Coronary artery (tissue), 2 donors: ENCODE results near the gene DRP2.
A peak's percentile ranks its signal among the peaks of the same experiment; 100 is the strongest.

Experiments
- DNase-seq: peaks from one replicate; pipeline ENCODE4 v3.0.0-alpha.2; 2017; ENCODE audit warnings: low spot score
- H3K27ac ChIP-seq, 2 donors: fragments of 200-600 bp; sonication (generic); one replicate each; pipeline ENCODE4 v1.5.1; 2016 to 2019
- H3K4me3 ChIP-seq: fragments of 200-600 bp; sonication (generic); 2 replicates; pipeline ENCODE4 v1.5.1; 2016; ENCODE audit warnings: mild to moderate bottlenecking, moderate library complexity
- TF ChIP-seq, protein P1 (sequence below): fragments of 200-600 bp; sonication (generic); IDR thresholded peaks from one replicate; pipeline ENCODE4 v1.5.1; 2019; ENCODE audit warnings: antibody characterized with exemption

DRP2 gene

DNA sequence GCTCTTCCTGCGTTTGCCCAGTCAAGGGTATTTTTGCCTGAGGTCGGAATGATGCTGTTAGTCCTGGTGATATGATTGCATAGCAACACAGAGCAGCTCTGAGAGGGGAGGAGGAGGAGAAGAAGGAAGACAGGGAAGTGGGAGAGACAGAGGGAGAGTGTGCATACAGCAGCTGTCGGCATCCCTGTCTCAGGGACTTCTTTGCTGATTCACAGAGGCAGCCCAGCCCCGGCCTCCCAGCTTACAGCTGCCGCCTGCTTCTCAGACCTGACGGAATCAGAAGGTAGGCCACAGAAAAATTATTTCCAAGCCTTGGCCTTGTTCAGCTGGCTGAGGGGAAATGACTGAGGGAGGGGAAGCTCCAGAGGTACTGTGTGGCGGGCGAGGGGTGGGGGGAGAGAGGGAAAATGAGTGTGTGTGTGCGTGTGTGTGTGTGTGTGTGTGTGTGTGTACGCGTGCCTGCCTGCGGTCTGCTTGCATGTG, 319 bp downstream of the DRP2 start:
- DNase-seq: no peak
- Histone ChIP-seq H3K27ac (no peak overlapping the region), H3K4me3 (peak overlapping the region; percentile 28)
- TF ChIP-seq, protein P1, sequence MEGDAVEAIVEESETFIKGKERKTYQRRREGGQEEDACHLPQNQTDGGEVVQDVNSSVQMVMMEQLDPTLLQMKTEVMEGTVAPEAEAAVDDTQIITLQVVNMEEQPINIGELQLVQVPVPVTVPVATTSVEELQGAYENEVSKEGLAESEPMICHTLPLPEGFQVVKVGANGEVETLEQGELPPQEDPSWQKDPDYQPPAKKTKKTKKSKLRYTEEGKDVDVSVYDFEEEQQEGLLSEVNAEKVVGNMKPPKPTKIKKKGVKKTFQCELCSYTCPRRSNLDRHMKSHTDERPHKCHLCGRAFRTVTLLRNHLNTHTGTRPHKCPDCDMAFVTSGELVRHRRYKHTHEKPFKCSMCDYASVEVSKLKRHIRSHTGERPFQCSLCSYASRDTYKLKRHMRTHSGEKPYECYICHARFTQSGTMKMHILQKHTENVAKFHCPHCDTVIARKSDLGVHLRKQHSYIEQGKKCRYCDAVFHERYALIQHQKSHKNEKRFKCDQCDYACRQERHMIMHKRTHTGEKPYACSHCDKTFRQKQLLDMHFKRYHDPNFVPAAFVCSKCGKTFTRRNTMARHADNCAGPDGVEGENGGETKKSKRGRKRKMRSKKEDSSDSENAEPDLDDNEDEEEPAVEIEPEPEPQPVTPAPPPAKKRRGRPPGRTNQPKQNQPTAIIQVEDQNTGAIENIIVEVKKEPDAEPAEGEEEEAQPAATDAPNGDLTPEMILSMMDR: no peak

DNA sequence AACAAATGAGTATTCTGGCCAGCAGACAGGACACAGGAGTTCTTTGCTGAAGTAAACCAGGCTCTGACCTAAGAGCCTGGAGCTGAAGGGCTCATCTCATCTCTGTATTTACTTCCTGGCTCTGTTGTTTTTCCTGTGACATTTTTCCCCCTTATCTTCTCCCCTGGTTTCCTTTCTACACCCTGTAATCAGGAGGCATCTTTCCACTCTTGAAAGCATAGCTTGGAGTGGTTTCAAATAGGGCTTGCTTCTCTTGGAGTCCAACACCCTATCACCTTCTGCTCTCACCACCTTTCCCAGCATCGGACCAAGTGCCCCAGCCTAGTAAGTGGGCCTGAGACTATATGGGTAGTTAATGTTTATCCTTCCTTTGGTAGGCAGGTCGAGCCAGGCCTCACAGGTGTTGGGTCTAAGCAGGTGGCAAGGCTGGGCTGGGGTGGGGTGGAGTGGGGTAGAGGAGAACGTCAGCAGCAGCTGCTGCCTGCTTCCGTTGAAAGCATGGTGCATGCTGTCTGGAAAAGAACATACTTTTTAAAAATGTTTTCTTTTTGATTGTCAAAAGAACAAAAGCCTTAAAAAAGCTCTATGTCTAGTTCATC, 1.2 kb downstream of the DRP2 start:
- no peak overlapping the region for H3K4me3 ChIP-seq
- DNase-seq: no peak
- TF ChIP-seq, protein P1: no peak
- no peak overlapping the region for H3K27ac ChIP-seq

DNA sequence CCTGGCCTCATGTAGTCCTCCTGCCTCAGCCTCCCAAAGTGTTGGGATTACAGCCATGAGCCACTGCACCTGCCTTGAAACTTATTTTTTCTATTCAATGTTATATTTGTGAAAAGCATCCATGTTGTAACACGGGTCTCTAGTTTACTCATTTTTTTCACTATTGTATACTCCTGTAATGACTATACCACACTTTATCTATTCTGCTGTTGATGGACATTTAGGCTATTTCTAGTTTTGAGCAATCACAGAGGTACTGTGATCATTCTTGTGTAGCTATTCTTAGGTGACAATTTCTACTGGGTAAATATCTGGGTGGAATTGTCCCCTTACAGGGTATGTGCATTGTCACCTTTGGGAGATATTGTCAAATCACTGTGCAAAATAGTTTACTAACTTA, 3.6 kb downstream of the DRP2 start:
- H3K27ac ChIP-seq: no peak overlapping the region
- H3K4me3 ChIP-seq: no peak overlapping the region
- TF ChIP-seq, protein P1: no peak
- no peak for DNase-seq

DNA sequence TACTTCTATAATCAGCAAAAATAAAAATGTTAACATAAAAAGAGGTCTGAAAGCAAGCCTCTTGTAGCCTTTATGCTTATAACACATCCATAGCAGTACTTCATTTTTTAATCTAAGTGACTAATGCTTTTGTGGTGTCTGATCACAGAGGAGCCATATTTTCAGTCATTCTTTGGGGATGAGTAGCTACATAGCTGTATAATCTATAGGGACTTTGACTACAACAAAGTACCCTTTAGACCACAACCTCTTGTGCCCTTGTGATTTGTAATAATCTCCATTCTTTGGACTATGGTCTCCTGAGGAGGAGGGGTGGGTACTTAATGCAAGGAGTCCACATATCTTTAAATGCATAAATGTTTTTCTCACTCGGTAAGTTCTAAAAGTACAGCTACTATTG, 9.6 kb downstream of the DRP2 start:
- no peak for DNase-seq
- H3K27ac ChIP-seq: no peak overlapping the region
- H3K4me3 ChIP-seq: no peak overlapping the region
- TF ChIP-seq, protein P1: no peak

DNA sequence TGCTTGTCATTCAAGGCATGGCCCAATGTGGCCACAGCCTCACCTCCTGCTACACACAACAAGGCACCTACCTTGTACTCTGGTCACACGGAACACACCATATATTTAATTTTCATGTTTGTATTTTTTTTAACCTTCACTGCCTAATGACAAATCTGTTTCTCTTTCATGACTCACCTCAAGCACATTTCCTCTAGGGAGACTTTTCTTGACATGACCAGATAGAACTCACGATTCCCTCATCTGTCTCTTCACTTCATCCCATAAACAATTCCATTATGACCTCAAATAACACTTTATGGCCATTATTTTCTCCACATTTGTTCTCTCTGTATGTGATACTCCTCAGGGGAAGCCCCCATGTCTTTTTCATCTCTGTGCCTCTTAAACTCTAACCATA, 11.1 kb downstream of the DRP2 start:
- H3K27ac ChIP-seq: no peak overlapping the region
- TF ChIP-seq, protein P1: no peak

DNA sequence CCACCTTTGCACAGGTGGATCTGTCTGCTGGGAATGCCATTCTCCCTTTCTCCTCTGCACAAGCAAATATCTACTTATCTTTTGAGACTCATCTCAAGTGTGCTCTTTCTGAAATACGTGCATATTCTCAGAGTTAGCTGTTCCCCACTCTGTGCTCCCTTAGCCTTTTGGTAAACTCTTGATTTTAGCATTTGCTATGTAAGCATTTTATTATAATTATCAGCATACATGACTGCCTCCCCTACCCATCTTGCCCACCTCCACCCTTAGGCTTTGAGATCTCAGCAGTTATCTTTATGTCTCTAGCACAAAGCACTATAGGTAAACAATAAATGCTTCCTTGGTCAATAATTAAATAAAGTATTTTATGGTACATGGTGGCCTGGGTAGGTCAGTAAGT, 11.5 kb downstream of the DRP2 start:
- Histone ChIP-seq H3K27ac (no peak overlapping the region), H3K4me3 (no peak overlapping the region)
- TF ChIP-seq, protein P1: no peak
- DNase-seq: no peak

More for the DNA sequence above, 11.1 kb downstream of the DRP2 start:
- DNase-seq: no peak
- H3K4me3 ChIP-seq: no peak overlapping the region

DNA sequence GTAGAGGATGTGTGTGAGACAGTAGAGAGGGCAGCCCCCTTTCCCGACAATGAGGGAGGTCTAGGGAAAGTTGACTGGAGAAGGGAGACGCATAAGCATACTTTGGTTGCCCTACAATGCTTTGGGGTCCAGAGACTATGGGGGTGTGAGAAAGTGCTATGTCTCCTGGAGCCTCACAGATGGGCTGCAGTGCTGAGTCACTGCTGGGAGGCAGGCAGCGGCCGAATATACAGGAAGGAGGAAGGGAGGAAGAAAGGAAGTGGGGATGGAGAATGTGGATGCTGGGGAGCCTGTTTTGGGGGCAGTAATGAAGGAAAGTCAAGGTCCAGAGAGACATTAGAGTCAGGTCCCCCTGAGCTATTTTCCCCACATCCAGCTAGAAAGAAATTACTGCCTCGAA, 12.7 kb downstream of the DRP2 start:
- TF ChIP-seq, protein P1: no peak
- no peak overlapping the region for H3K27ac ChIP-seq

More for the DNA sequence above, 12.7 kb downstream of the DRP2 start:
- no peak overlapping the region for H3K4me3 ChIP-seq
- DNase-seq: no peak
